WERI-Rb-1 (cell line): ENCODE measurements around the gene TMEM253.
A peak's percentile ranks its signal among the peaks of the same experiment; 100 is the strongest.

Experiments
- DNase-seq: peaks from one replicate; pipeline ENCODE4 v3.0.0-alpha.2; 2020
- H3K27ac ChIP-seq: fragments of 250-450 bp; sonication (Bioruptor Pico); 2 replicates; pipeline ENCODE4 v1.5.1; 2020; ENCODE audit warnings: mild to moderate bottlenecking, moderate library complexity
- H3K27me3 ChIP-seq: fragments of 250-450 bp; sonication (Bioruptor Pico); 2 replicates; pipeline ENCODE4 v1.5.1; 2021; ENCODE audit warnings: mild to moderate bottlenecking, low read depth, moderate library complexity; ENCODE audit not compliant: insufficient read depth, severe bottlenecking
- H3K36me3 ChIP-seq: fragments of 250-450 bp; sonication (Bioruptor Pico); 2 replicates; pipeline ENCODE4 v1.5.1; 2020; ENCODE audit warnings: mild to moderate bottlenecking, moderate library complexity
- H3K4me3 ChIP-seq: 2 replicates; pipeline ENCODE4 v1.5.1; 2011; ENCODE audit warnings: low read depth, mild to moderate bottlenecking, control low read depth, low read length
- H3K9me3 ChIP-seq: fragments of 250-450 bp; sonication (Bioruptor Pico); 2 replicates; pipeline ENCODE4 v1.5.1; 2021; ENCODE audit warnings: mild to moderate bottlenecking, moderate library complexity; ENCODE audit not compliant: severe bottlenecking
- CTCF ChIP-seq: IDR thresholded peaks from 2 replicates; pipeline ENCODE4 v1.5.1; 2011; ENCODE audit warnings: low read depth, mild to moderate bottlenecking, control low read depth, inconsistent platforms, low read length

TMEM253 gene

GRCh38 chr14:21090194-21090939 is 10.5 kb upstream of the TMEM253 start:
- H3K27me3 ChIP-seq, result no peaks in the 10 kb centered on the region
- peak; percentile 68 for TF ChIP-seq CTCF
- H3K36me3 ChIP-seq, result peaks cover 78% of the 10 kb centered on the region
- DNase-seq, result peak; percentile 78
- H3K9me3 ChIP-seq, result no peaks in the 10 kb centered on the region
- H3K4me3 ChIP-seq, result no peak overlapping the region
- H3K27ac ChIP-seq, result peak overlapping the region; percentile 26; the same call in 1 of the 2 replicates

GRCh38 chr14:21090940-21091663 is 9.8 kb upstream of the TMEM253 start:
- TF ChIP-seq CTCF, result no peak
- no peaks in the 10 kb centered on the region for H3K9me3 ChIP-seq
- H3K36me3 ChIP-seq, result peaks cover 80% of the 10 kb centered on the region
- no peaks in the 10 kb centered on the region for H3K27me3 ChIP-seq
- H3K27ac ChIP-seq, result peak overlapping the region; percentile 26; the same call in 1 of the 2 replicates
- peak; percentile 23 for DNase-seq
- H3K4me3 ChIP-seq, result no peak overlapping the region

GRCh38 chr14:21091821-21092272 is 9.0 kb upstream of the TMEM253 start:
- Histone ChIP-seq H3K36me3 (peaks cover 75% of the 10 kb centered on the region), H3K4me3 (no peak overlapping the region), H3K27ac (peak overlapping the region; percentile 99), H3K27me3 (no peaks in the 10 kb centered on the region), H3K9me3 (no peaks in the 10 kb centered on the region)
- TF ChIP-seq CTCF, result no peak
- no peak for DNase-seq

GRCh38 chr14:21092273-21093011 is 8.4 kb upstream of the TMEM253 start:
- peak overlapping the region; percentile 99 for H3K27ac ChIP-seq
- no peak overlapping the region for H3K4me3 ChIP-seq
- H3K36me3 ChIP-seq, result peaks cover 69% of the 10 kb centered on the region
- H3K27me3 ChIP-seq, result no peaks in the 10 kb centered on the region
- TF ChIP-seq CTCF, result peak; percentile 100
- DNase-seq, result peak; percentile 87
- H3K9me3 ChIP-seq, result no peaks in the 10 kb centered on the region

GRCh38 chr14:21093018-21093417 is 7.8 kb upstream of the TMEM253 start:
- DNase-seq, result no peak
- no peak overlapping the region for H3K4me3 ChIP-seq
- peaks cover 63% of the 10 kb centered on the region for H3K36me3 ChIP-seq
- TF ChIP-seq CTCF, result no peak
- H3K27ac ChIP-seq, result peak overlapping the region; percentile 99
- H3K9me3 ChIP-seq, result no peaks in the 10 kb centered on the region
- no peaks in the 10 kb centered on the region for H3K27me3 ChIP-seq
